Natural killer cell treated with Interleukin-12 subunit alpha and Interleukin-12 subunit beta and Interleukin-15 and Interleukin-18, amount 100 ng/mL, for 72 hours (primary cell): Measurements from ENCODE around the gene HOXD12. TPM values are rescaled to one million over a fixed set of nuclear protein-coding genes. Genes with fewer than 3 reads are reported as not detected.

Experiments used
- ATAC-seq, 2 donors: fragments of 150-1000 bp; cut with Tn5 transposase in 1 of 2; sonication (Bioruptor Pico), chemical (Tn5 transposase) in 1 of 2; 2 replicates each; pipeline ENCODE4 v1.10.0; 2021
- DNase-seq: peaks from one replicate; pipeline ENCODE4 v3.0.0; 2022; ENCODE audit warnings: low spot score
- H3K27ac Mint-ChIP-seq, 2 donors: 1 replicate in 1 of 2; 2 replicates in 1 of 2; pipeline ENCODE4 v1.8.0; 2022; ENCODE audit warnings: mixed read lengths in 2 of 2, mild to moderate bottlenecking in 1 of 2, moderate library complexity in 1 of 2
- H3K27me3 Mint-ChIP-seq, 2 donors: 1 replicate in 1 of 2; 2 replicates in 1 of 2; pipeline ENCODE4 v1.8.0; 2022; ENCODE audit warnings: mixed read lengths in 2 of 2
- H3K36me3 Mint-ChIP-seq: one replicate; pipeline ENCODE4 v1.8.0; 2022; ENCODE audit warnings: mixed read lengths
- H3K4me1 Mint-ChIP-seq, 2 donors: 1 replicate in 1 of 2; 2 replicates in 1 of 2; pipeline ENCODE4 v1.8.0; 2022; ENCODE audit warnings: low read depth in 2 of 2, mixed read lengths in 2 of 2, mild to moderate bottlenecking in 1 of 2
- H3K4me3 Mint-ChIP-seq: one replicate; pipeline ENCODE4 v1.8.0; 2022; ENCODE audit warnings: mixed read lengths
- H3K9me3 Mint-ChIP-seq: 2 replicates; pipeline ENCODE4 v1.8.0; 2022; ENCODE audit warnings: mixed read lengths
- total RNA-seq, 2 donors: library from RNA; stranded (reverse); gene quantifications; one replicate each; pipeline ENCODE4 v1.2.3, GENCODE V29; 2022

Gene HOXD12
- total RNA-seq, 2 donors from 2014 or later = not detected

GRCh38 chr2:176102309-176102866 is 2.8 kb downstream of the HOXD12 start:
- Mint-ChIP-seq H3K36me3 (peaks cover 7% of the 10 kb centered on the region), H3K4me3 (no peak overlapping the region), H3K27me3 (peaks cover 57 to 66% of the 10 kb centered on the region in 2 donors), H3K27ac (no peak overlapping the region), H3K4me1 (peaks cover 13 to 16% of the 10 kb centered on the region in 2 donors), H3K9me3 (no peaks in the 10 kb centered on the region)
- peak; percentile 18 for DNase-seq
- no peak for ATAC-seq

- Mint-ChIP-seq H3K27me3 (peaks cover 50 to 61% of the 10 kb centered on the region in 2 donors), H3K36me3 (peaks cover 7% of the 10 kb centered on the region), H3K4me3 (no peak overlapping the region), H3K27ac (no peak overlapping the region), H3K9me3 (no peaks in the 10 kb centered on the region), H3K4me1 (peaks cover 8 to 12% of the 10 kb centered on the region in 2 donors)
- DNase-seq (no peak), ATAC-seq (no peak)
These were observed 3.6 kb downstream of the HOXD12 start for GRCh38 chr2:176103194-176103593.

DNA sequence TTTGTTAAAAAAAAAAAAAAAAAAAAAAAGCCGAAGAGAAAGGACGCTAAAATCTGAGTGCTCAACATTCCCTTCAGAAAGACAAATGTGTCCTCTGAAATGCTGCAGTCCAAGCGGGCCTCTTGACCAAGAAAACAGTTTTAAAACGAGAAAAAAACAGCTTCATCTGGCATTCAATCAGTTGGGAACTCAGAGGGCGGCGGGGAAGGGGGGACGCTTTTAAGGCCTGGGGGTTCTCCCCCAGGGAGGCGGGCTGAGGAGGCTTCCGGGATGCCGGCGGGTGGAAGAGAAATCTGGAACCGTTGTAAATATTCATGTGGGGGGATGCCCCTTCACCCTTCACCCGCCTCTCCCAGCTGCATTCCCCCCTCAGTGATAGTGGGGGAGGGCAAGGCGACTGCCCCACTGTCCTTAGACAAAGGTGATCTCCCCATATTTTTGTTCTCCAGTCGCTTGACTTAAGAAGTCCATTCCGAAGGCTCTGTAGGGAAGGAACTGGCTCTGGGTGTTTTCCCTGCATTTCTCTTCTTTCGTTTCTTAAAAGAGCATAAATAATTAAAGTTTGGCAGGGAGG is 4.2 kb downstream of the HOXD12 start:
- Mint-ChIP-seq H3K9me3 (no peaks in the 10 kb centered on the region), H3K4me3 (no peak overlapping the region), H3K27me3 (peaks cover 54 to 63% of the 10 kb centered on the region in 2 donors), H3K36me3 (peaks cover 7% of the 10 kb centered on the region), H3K27ac (no peak overlapping the region), H3K4me1 (peaks cover 8 to 14% of the 10 kb centered on the region in 2 donors)
- ATAC-seq = no peak
- DNase-seq = peak; percentile 37

GRCh38 chr2:176104316-176105077 is 4.9 kb downstream of the HOXD12 start:
- Mint-ChIP-seq H3K4me3 (no peak overlapping the region), H3K4me1 (peaks cover 8 to 18% of the 10 kb centered on the region in 2 donors)
- no peak for ATAC-seq

DNA sequence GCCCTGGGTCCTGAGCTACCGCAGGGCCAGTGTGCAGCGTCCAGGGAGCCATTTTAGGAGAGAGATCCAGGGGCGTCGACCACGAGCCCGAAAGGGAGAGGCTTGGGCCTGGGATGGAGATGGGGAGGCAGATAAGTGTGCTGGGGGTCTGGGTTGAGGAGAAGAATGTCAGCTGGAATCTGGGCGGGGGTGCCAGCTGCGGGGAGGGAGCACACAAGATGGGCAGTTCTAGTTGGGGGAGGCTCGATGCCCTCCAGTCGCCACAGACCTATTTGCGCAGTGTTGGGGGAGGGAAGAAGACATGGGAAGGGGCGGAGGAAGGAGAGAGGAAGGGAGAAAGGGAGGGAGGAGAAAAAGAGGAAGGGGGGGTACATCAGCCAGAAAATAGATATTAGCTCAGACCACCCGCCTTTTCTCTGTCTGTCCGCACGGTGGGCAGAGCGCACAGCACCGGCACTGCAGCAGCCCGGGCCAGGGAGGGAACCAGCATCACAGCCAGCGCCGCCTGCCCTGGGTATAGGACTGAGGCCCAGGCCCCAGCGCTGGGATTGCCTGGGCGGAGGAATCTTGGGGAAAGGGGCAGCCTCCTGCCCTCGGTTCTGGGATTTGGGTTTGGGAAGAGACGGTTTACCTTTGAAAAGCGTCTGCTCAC is 5.6 kb downstream of the HOXD12 start:
- Mint-ChIP-seq H3K27ac (peak overlapping the region in 1 of 2 donors; percentile 7), H3K27me3 (peaks cover 68% of the 10 kb centered on the region in 2 donors), H3K9me3 (no peaks in the 10 kb centered on the region), H3K4me3 (no peak overlapping the region), H3K36me3 (peaks cover 7% of the 10 kb centered on the region), H3K4me1 (peaks cover 8 to 18% of the 10 kb centered on the region in 2 donors)
- DNase-seq (no peak), ATAC-seq (no peak)

More at GRCh38 chr2:176104316-176105077, 4.9 kb downstream of the HOXD12 start:
- Mint-ChIP-seq H3K27ac (no peak overlapping the region), H3K27me3 (peaks cover 61 to 65% of the 10 kb centered on the region in 2 donors), H3K9me3 (no peaks in the 10 kb centered on the region), H3K36me3 (peaks cover 7% of the 10 kb centered on the region)
- peak; percentile 29 for DNase-seq

- Mint-ChIP-seq H3K36me3 (peaks cover 7% of the 10 kb centered on the region), H3K27me3 (peaks cover 68 to 71% of the 10 kb centered on the region in 2 donors), H3K27ac (peak overlapping the region in 1 of 2 donors; percentile 7), H3K4me1 (peaks cover 8 to 18% of the 10 kb centered on the region in 2 donors), H3K4me3 (peak overlapping the region; percentile 40), H3K9me3 (no peaks in the 10 kb centered on the region)
- ATAC-seq (peak in 1 of 2 donors; percentile 19), DNase-seq (peak; percentile 20)
These were observed 6.4 kb downstream of the HOXD12 start for GRCh38 chr2:176105730-176106580.

- H3K4me3 Mint-ChIP-seq = peak within 1 kb of the TSS; percentile 40
- peaks cover 66 to 76% of the 10 kb centered on the region in 2 donors for H3K27me3 Mint-ChIP-seq
- peaks cover 7% of the 10 kb centered on the region for H3K36me3 Mint-ChIP-seq
- ATAC-seq (peak; percentile 15 to 28), DNase-seq (no peak)
- peaks cover 8 to 18% of the 10 kb centered on the region in 2 donors for H3K4me1 Mint-ChIP-seq
- no peak within 1 kb of the TSS for H3K27ac Mint-ChIP-seq
- H3K9me3 Mint-ChIP-seq = no peaks in the 10 kb centered on the region
These were observed 7.3 kb downstream of the HOXD12 start, which contains the start of gene HOXD11 for GRCh38 chr2:176106581-176107539. HOXD11 (plus strand) TSS chr2:176107280; CDS start chr2:176107356, 76 bp downstream.

GRCh38 chr2:176107731-176108181 is 8.2 kb downstream of the HOXD12 start:
- no peaks in the 10 kb centered on the region for H3K9me3 Mint-ChIP-seq
- H3K36me3 Mint-ChIP-seq = peaks cover 7% of the 10 kb centered on the region
- no peak overlapping the region for H3K27ac Mint-ChIP-seq
- peaks cover 8 to 18% of the 10 kb centered on the region in 2 donors for H3K4me1 Mint-ChIP-seq
- H3K4me3 Mint-ChIP-seq = no peak overlapping the region
- ATAC-seq = no peak
- H3K27me3 Mint-ChIP-seq = peaks cover 62 to 71% of the 10 kb centered on the region in 2 donors
- peak; percentile 56 for DNase-seq

DNA sequence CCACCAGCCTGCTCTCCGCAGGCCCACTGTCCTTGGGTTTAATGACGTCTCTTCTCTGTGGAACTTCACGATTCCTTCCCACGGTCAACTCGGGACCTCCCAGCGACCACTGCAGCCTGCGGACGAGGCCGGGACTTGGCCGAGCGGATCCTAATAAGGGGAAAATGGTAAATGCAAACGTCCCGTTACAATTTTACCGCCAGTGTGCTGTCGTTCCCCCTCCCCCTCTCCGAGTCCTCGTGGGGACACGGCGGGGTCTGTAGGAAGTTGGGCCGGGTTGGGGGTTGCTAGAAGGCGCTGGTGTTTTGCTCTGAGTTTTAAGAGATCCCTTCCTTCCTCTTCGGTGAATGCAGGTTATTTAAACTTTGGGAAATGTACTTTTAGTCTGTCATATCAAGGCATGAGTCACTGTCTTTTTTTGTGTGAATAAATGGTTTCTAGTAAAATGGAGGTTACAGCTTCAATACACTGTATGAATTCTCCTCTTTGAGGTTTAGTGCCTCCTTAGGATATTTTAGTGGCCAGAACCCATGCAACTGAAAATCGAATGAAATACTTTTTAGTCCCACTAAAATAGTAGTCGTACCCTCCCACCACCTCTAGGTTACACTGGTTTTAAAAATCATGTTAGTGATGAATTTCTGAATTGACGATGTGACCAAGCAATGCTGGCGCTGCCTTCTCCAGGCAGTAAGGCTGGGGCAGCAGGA is 9.8 kb downstream of the HOXD12 start:
- Mint-ChIP-seq H3K36me3 (peaks cover 7% of the 10 kb centered on the region), H3K27ac (no peak overlapping the region), H3K27me3 (peaks cover 60 to 71% of the 10 kb centered on the region in 2 donors), H3K9me3 (no peaks in the 10 kb centered on the region), H3K4me3 (no peak overlapping the region), H3K4me1 (peaks cover 8 to 18% of the 10 kb centered on the region in 2 donors)
- DNase-seq (no peak), ATAC-seq (no peak)

- H3K4me3 Mint-ChIP-seq = no peak overlapping the region
These were observed 10.4 kb downstream of the HOXD12 start for GRCh38 chr2:176109946-176110345.

GRCh38 chr2:176110415-176111308 is 11.1 kb downstream of the HOXD12 start:
- H3K4me3 Mint-ChIP-seq = no peak overlapping the region
- no peak overlapping the region for H3K27ac Mint-ChIP-seq
- peaks cover 48 to 66% of the 10 kb centered on the region in 2 donors for H3K27me3 Mint-ChIP-seq

More at GRCh38 chr2:176109946-176110345, 10.4 kb downstream of the HOXD12 start:
- peaks cover 8 to 16% of the 10 kb centered on the region in 2 donors for H3K4me1 Mint-ChIP-seq
- H3K27ac Mint-ChIP-seq = no peak overlapping the region
- no peak for ATAC-seq
- DNase-seq = no peak
- H3K27me3 Mint-ChIP-seq = peaks cover 55 to 69% of the 10 kb centered on the region in 2 donors
- no peaks in the 10 kb centered on the region for H3K9me3 Mint-ChIP-seq
- H3K36me3 Mint-ChIP-seq = peaks cover 7% of the 10 kb centered on the region

More at GRCh38 chr2:176110415-176111308, 11.1 kb downstream of the HOXD12 start:
- Mint-ChIP-seq H3K4me1 (peaks cover 8 to 13% of the 10 kb centered on the region in 2 donors), H3K9me3 (no peaks in the 10 kb centered on the region), H3K36me3 (peaks cover 7% of the 10 kb centered on the region)
- ATAC-seq (no peak), DNase-seq (no peak)
